Dedifferentiated amniotic fluid mesenchymal stem cell (primary cell): ENCODE data around the gene VCL.
A peak's percentile ranks its signal among the peaks of the same experiment; 100 is the strongest.
"Not testable (repeated sequence)": the region's sequence is repeated elsewhere in the genome, so short reads cannot be mapped to it uniquely, and the experiment has no call there.

ENCODE experiments used
- DNase-seq: peaks from one replicate; pipeline ENCODE4 v3.0.0-alpha.2; 2016; ENCODE audit errors: extremely low spot score

VCL gene

DNA sequence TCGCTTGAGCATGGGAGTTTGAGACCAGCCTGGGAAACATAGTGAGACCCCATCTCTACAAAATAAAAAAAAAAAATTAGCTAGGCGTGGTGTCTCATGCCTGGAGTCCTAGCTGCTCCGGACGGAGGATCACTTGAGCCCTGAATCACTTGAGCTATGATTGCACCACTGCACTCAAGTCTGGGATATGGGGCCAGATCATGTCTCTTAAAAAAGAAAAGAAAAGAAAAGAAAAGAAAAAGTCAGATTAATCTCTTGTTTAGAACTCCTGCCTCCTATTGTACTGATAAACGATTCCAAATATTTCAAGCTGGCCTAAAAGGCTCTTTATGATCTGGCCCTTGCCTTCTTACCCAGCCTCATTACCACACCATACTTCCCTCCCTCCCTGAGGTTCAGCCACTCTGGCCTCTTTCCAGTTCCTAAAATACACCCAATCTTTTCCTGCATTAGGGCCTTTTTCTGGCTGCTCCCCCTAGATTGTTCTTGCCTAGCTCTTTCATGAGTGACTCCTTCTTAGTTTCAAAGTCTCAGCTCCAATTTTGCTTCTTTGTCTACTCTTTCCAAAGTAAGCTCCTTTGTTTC lies 41.7 kb downstream of the VCL start:
- peak; percentile 36 for DNase-seq

DNA sequence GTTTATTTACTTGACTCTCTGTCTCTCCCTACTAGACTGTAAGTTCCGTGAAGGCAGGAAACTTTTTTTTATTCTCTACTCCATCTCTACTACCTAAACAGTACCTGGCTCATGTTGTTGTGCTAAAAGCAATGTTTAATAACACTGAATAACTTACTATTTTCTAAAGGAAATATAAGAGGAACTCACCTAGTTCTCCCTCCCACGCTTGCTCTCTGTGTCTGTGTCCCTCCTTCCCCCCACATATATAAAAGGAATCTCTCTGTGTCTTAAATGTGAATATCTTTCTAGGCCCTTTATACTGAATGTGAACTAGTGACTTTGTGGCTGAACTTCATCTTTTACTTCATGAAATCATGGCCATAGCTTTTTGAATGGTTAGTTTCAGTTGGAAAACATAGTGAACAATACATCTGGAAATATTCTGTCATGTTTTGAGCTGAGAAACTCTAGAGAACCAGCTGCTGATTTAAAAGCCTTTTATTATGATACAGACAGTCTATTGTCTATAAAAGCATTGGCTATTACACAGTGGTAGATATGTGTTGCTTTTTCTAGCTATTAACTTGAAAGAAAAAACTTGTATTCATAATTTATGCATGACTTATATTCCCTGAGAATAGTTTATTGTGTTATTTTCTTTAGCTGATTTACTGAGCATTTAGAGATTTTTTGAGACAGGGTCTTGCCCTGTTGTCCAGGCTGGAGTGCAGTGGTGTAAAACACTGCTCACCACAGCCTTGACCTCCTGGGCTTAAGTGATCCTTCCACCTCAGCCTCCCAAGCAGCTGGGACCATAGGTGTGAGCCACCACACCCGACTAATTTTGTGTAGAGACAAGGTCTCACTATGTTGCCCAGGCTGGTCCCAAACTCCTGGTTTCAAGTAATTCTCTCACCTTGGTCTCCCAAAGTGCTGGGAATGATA lies 42.5 kb downstream of the VCL start:
- no peak for DNase-seq

DNA sequence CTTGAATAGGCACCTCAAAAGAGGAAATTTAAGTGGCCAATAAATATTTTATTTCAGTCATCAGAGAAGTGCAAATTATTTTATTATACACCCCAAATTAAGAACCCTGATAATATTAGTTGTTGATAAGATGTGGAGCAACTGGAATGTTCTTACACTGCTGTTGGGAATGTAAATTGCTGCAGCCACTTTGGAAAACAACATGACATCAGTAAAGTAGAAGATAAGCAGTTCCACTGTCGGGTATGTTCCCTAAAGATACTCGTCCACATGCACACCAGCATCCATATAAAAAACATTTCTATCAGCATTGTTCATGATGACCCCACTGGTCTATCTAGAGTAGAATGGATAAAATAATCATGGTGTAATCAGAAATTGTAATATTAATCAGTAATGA lies 46.5 kb downstream of the VCL start:
- DNase-seq, result no peak

DNA sequence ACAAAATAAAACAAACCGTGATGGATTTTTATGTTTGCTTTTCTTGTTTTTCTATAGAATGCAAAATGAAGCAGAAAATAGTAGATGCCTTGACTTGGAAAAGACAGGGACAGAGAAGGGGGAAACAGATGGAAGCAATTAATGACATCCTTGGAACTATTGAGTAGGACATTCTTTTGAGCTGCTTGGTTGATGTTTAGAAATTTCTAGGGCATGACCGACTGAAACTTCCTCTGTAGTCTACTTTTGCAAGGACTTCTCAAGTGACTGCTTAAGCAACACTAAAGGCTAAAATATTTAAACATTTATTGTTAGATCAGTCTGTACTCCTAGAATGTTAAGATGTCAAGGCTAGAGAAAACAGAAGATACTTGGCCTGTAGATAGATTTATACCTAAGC lies 49.4 kb downstream of the VCL start:
- DNase-seq, result peak; percentile 84

DNA sequence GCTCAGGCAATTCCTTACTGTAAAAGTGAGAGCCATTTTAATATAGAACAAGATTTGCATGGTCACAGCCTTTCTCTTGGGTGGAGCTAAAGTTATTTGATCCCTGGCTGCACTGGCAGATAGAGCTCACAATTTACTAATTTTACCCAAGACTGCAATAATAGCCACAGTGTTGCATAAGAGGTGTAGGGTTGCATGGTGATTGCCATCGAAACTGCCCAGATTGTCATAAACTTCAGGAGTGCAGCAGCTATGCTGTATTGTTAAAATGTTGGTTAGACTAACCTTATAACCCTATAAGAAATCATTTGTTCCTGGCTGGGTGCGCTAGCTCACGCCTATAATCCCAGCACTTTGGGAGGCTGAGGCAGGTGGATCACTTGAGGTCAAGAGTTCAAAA lies 50.0 kb downstream of the VCL start:
- DNase-seq, result peak; percentile 84

DNA sequence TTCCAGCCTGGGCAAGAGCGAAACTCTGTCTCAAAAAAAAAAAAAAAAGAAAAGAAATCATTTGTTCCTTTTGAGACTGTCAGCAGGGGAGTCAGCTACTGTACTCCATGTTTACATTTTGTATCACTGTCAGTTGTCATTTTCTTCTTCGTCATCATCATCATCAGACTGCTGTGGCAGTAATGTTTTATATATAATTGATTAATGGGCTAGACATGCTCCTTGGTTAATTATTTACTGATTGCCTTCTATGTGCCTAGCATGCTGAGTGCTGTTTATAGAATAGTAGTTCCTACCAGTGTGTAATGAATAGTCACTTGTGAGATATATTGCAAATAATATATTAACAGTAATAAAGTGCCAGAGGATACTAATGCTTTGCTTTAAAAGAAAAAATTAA lies 50.5 kb downstream of the VCL start:
- DNase-seq, result no peak

DNA sequence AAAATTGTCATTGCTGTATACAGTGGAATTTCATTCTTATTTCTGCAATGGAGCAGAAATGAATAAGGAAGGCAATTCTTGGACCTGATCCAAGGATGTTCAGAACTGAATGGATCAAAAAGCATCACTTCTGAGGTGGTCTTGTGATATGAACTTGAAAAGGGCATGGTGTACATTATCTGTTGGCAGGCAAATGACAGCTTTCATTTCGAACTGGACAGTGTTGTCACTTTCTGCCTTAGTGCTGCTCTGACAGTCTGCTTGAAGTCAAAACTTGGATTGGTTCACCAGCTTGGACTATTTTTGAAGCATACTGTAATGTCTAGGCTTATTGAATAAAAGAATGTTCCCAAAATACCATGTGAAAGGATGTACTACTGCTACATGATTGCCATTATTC lies 52.0 kb downstream of the VCL start:
- no peak for DNase-seq

DNA sequence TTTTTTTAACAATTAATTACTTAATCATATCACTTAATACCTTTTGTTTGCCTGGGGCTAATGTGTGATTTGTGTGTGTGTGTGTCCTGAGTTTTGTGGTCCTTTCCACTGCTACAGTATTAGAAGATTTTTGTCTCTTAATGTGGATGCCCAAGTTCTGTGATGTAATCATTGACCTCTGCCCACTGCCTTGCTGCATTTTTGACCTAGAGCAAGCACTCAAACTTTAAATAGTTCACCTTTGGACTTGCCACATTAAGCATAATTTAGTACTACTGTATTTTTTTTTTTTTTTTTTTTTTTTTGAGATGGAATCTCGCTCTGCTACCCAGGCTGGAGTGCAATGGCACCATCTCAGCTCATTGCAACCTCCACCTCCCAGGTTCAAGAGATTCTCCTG lies 52.7 kb downstream of the VCL start:
- DNase-seq, result no peak

DNA sequence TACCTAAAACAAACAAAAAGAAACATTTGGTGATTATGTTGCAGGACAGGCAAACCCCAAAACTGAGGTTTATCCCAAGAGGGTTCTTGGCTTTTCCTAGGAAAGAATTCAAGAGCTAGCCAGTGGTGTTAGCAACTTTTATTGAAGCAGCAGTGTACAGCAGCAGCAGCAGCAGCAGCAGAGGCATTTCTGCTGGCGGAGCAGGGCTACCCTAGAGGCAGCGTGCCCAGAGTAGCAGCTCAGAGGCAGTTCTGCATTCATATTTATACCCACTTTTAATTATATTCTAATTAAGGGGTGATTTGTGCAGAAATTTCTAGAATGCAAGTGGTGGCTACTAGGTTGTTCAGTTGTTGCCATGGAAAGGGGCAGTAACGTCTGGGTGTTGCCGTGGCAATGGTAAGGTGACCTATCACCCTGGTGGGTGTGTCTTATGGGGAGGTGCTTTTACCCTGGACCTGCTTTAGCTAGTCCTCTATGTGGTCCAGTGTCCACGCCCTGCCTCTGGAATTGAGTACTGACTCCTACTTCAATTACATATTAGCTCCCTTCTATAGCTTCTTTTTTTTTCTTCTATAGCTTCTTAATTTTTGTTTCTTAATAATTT lies 53.9 kb downstream of the VCL start:
- no peak for DNase-seq

DNA sequence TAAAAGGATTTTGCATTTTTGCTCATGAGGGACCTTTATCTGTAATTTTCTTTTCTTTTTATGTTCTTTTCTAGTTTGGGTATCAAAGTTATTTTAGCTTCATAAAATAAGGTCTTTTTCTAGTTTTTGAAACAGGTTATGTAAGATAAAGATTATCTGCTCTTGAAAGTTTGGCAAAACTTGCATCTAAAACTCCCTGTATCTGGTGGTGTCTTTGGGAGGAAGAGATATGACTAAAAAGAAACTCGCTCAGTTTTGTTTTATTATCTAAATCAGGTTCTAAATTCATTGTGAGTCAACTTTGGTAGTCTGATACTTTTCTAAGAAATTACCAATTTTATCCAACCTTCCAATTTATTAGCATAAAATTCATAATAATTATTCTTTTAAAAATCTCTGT lies 55.1 kb downstream of the VCL start:
- no peak for DNase-seq

DNA sequence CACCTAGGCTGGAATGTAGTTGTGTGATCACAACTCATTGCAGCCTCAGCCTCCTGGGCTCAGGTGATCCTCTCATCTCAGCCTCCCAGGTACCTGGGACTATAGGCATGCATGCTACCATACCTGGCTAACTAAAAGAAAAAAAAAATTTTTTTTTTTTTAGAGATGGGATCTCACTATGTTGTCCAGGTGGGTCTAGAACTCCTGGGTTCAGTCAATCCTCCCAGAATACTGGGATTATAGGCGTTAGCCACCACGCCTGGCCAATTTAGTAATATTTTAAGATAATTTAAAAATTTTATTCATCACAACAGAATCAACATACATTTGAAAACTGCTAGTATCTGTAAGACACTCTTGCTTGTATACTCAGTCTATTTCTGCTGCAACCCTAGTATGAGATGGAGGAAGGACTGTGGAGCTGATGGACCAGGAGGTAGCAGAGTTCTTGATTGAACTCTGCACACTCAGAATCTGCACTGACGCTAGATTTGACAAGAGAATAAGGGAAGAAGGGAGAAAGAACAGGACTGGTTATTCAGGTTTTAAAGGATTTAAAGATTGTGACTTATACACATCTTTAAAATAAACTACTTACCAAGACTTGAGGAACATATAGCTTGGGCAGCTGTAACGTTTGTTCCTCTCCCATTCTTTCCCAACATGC lies 57.6 kb downstream of the VCL start:
- no peak for DNase-seq

DNA sequence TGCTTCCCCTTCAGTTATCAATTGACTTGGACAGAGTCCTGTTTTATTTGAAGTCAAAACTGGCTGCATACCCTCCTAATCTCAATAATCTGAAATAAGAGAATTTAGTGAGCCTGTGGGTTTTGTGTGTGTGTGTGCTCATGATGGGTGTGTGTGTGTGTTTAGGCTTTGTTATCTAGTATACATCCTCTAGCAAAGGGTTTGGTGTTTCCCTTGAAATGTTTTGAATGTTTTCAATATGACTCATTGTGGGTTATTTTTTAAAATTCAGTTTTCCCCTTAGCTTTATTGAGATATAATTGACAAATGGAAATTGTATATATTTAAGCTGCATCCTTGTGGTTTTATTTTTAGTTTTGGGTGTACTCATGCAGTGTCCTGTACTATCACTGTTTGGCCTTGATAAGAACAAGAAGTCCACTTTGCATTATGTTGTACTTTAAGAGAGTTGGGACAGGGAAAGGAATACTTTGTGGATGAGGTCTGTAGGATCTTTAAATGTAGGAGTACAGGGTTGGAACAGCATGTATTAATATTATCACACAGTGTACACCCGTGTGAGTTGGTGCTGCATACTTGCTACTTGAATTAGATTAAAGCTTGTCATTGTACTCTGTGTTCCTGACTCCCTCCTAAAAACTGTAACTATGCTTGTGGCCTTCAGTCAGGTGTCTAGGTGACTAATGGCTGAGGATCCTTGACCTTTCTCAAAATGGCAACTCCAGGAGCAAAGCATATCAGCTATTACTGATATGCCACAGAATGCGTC lies 58.3 kb downstream of the VCL start:
- peak; percentile 72 for DNase-seq

DNA sequence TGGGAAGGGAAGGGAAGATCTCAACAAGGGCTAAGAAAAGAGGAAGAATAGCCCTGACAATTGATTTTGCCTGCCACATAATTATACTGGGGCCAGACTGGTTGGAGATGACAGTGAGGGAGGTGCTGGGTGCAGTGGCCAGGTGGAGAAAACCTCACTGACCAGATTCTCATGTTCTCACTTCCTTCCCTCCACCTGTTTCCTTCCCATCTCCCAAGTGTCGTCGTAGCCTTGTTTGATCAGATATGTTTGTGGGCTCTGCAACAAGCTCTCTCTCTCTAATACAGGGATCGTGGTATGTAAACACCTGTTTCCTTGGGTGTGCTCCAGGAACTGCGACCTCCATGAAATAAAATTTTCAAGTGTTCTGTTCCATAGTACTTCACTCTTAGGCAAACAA lies 60.2 kb downstream of the VCL start:
- no peak for DNase-seq

DNA sequence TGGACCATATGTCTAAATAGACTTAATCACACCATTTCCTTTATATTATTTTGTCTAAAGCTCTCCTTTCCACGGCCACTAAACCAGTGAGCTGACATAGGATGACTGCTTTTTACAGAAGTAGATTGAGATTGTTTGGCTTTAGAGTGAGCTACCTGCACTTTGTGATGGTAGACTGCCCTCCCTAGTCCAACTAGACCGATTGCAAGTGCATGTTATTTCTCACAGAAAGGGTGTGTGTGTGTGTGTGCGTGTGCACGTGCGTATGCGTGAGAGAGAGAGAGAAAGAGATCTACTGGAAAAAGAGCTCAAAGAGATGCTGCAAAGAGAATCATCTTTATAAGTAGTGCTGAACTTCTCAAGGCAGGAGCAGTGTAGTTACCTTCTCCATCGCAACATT lies 60.7 kb downstream of the VCL start:
- DNase-seq, result no peak

DNA sequence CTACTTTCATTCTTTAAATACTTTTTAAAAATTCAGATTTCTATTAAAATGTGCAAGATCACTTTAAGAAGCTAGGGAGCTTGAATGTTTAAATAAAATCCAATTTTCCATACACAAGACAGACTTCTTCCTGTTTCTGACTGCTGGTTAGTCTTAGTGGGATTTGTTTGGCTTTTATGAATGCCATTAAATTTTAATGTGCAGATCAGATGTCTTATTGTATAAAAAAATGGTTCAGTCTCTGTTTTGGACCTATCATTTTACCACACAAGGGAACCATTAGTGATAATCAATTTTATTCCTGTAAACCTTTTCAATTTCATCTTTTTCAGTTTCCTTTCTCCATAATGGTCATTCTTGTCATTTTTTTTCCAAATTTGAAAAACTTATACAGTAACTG lies 63.2 kb downstream of the VCL start:
- no peak for DNase-seq

DNA sequence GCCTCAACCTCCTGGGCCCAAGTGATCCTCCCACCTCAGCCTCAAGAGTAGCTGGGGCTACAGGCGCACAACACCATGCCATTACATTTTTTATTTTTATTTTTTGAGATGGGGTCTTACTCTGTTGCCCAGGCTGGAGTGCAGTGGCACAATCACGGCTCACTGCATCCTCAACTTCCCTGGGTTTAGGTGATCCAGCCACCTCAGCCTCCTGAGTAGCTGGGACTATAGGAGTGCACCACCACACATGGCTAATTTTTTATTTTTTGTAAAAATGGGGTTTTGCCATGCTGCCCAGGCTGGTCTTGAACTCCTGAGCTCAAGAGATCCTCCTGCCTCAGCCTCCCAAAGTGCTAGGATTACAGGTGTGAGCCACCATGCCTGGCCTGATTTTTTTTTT lies 64.1 kb downstream of the VCL start:
- DNase-seq, result not testable (repeated sequence)

DNA sequence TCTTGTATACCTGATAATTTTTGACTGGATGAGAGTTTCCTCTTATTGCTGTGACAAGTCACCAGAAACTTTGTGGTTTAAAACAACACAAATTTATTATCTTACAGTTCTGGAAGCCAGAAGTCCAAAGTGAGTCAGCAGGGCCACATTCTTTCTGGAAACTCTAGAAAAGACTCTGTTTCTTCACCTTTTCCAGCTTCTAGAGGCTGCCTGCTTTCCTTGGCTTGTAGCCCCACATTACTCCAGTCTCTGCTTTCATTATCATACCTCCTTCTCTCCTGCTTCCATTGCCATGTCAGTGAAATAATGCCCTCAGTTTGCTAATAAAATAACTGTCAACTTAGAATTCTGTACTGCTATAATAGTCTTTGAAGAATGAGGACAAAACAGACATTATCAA lies 65.3 kb downstream of the VCL start:
- DNase-seq, result no peak

DNA sequence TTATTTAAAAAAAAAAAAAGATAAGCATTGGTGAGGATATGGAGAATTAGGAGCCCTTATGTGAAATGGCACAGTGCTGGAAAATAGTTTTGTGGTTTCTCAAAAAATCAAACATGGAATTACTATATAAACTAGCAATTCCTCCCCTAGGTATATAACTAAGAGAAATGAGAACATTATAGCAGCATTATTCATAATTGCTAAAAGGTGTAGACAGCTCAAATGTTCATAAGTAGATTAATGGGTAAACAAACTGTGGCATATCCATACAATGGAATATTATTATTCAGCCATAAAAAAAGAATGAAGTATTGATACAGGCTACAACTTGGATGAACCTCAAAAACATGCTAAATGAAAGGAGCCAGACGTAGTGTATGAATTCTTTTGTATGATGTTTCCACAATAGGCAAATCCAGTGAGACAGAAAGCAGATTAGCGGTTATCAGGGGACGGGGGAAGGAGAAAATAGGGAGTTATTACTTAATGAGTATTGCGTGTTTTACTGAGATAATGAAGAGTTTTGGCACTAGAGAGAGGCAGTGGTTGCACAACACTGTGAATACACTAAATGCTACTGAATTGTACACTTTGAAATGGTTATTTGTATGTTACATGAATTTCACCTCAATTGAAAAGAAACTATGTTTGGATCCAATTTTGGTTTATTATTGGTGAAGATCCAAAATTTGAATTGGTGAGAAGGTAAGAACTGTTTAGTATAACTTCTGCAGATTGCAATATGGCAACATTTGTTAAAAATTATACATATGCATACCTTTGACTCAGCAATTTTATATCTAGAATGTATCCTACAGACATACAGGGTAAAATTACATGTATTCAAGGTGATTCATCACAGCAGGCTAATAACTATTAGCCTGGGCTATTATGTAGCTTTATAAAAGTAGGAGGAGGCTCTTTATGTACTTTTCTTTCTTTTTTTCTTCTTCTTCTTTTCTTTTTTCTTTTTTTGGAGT lies 69.7 kb downstream of the VCL start:
- no peak for DNase-seq

DNA sequence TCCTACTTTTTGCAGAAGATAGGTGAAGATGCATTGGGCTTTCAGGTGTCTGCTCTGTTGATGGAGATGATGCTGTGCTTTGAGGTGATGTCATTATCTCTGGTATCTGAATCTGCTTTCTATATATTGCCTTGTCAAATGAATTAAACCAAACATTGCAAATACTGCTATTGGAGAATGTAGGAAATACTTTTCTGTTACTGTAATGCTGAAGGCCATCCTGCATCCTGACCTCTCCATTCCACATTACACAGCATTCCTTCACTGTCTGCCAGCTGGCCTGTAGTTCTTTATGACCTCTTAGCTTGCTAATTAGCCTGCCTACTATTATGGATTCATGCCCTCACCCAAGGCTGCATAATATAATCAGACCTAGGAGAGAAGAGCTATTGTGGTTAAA lies 73.2 kb downstream of the VCL start:
- peak; percentile 86 for DNase-seq

DNA sequence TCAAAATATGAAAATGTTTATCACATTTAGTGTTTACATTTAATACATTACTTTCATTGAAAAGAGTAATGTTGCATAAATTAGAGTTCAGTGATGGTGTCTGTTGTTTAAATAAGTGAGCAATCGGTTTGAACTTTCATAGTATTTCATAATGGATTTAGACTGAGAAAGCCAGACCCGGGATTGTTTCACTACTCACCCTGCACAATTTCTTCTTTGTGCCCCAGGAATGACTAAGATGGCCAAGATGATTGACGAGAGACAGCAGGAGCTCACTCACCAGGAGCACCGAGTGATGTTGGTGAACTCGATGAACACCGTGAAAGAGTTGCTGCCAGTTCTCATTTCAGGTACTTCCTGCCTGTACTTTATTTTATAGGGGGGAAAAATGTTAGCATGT lies 74.6 kb downstream of the VCL start:
- no peak for DNase-seq

DNA sequence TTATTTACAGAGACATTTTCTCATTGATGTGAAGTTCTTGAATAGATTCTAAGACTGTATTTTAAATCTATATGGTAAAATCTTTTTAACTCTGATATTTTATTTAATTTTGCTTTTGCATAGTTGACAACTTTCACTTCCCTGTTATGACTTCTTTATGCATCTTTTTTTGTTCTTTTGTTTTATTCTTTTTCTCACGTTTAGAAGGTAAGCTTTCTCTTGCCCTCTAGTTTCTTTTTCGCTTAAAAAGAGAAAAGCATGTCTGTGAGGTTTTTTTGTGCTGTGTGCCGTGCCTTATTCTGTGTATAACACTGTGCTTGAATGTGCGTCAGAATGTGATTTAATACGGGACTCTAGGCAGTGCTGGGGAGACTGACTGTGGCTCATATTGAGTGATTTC lies 78.0 kb downstream of the VCL start:
- no peak for DNase-seq
